Panc1 (cell line): ENCODE results near the gene EZH2. TPM values are rescaled to one million over a fixed set of nuclear protein-coding genes. Genes with fewer than 3 reads are reported as not detected.

Source experiments
- ATAC-seq: fragments of 200-7000 bp; cut with Tn5 transposase; 2 replicates; pipeline ENCODE4 v1.9.1; 2020; ENCODE audit warnings: mild to moderate bottlenecking, moderate library complexity
- BruUV-seq: library from RNA; stranded (reverse); fragments of 400-500 nt; replicated peaks from 2 replicates; lab custom pipeline; 2021; lab: Mats Ljungman, UMichigan
- CTCF ChIA-PET: fragments of 300-600 bp; sonication (Branson Sonifier 250); formaldehyde crosslinking; loops from one replicate; lab custom pipeline; 2022; ENCODE audit warnings: antibody characterized with exemption; lab: Charles Lee
- POLR2A ChIA-PET: fragments of 300-600 bp; sonication (Branson Sonifier 250); formaldehyde crosslinking; loops from one replicate; lab custom pipeline; 2022; ENCODE audit warnings: antibody characterized with exemption; lab: Charles Lee
- DNase-seq: peaks from one replicate; pipeline ENCODE4 v3.0.0-alpha.2; 2010; ENCODE audit warnings: low read depth, low spot score
- H3K27ac ChIP-seq: 2 replicates; pipeline ENCODE4 v1.5.1; 2011; ENCODE audit warnings: mild to moderate bottlenecking, low read length, inconsistent platforms
- H3K27me3 ChIP-seq: fragments of 200-500 bp; sonication (Bioruptor generic); 2 replicates; pipeline ENCODE4 v1.6.0; 2014; ENCODE audit warnings: low read length, inconsistent platforms; ENCODE audit not compliant: control insufficient read depth, insufficient read depth
- H3K36me3 ChIP-seq: fragments of 200-500 bp; sonication (Bioruptor generic); 2 replicates; pipeline ENCODE4 v1.5.1; 2014; ENCODE audit warnings: inconsistent platforms, mild to moderate bottlenecking, low read length, moderate library complexity; ENCODE audit not compliant: control insufficient read depth, insufficient read depth
- H3K4me1 ChIP-seq: 2 replicates; pipeline ENCODE4 v1.5.1; 2011; ENCODE audit warnings: inconsistent platforms, mild to moderate bottlenecking, low read length, moderate library complexity; ENCODE audit not compliant: control insufficient read depth, insufficient read depth
- H3K4me3 ChIP-seq, 2 experiments: 2 replicates each; pipeline ENCODE4 v1.5.1; 2011 to 2012; ENCODE audit warnings: low read depth in 2 of 2, low read length in 2 of 2, mild to moderate bottlenecking in 2 of 2, inconsistent platforms in 1 of 2, moderate library complexity in 1 of 2
- H3K9me3 ChIP-seq: fragments of 200-500 bp; sonication (Bioruptor generic); 2 replicates; pipeline ENCODE4 v1.5.1; 2014; ENCODE audit warnings: low read depth, mild to moderate bottlenecking, inconsistent platforms, low read length, moderate library complexity; ENCODE audit not compliant: control insufficient read depth, insufficient read depth
- CTCF ChIP-seq: fragments of 450-650 bp; IDR thresholded peaks from 2 replicates; pipeline ENCODE4 v1.5.1; 2017; ENCODE audit warnings: mild to moderate bottlenecking
- POLR2AphosphoS5 ChIP-seq: IDR thresholded peaks from 2 replicates; pipeline ENCODE4 v1.6.1; 2012; ENCODE audit warnings: mild to moderate bottlenecking, low read depth, low read length, moderate library complexity
- SIN3A ChIP-seq: IDR thresholded peaks from 2 replicates; pipeline ENCODE4 v1.6.1; 2012; ENCODE audit warnings: low read depth, mild to moderate bottlenecking, low read length, moderate library complexity, borderline replicate concordance; ENCODE audit not compliant: insufficient read depth
- TCF7L2 ChIP-seq: IDR thresholded peaks from 2 replicates; pipeline ENCODE4 v1.6.1; 2011; ENCODE audit warnings: mild to moderate bottlenecking, low read depth, low read length, inconsistent platforms
- in situ Hi-C: cut with HindIII; loops from 2 replicates; pipeline ENCODE4 v1.10.0; 2016; ENCODE audit warnings: low sequenced_read_pairs, low pct_unique_long_range_greater_than_20kb
- intact Hi-C: fragments of 100-400 bp; cut with micrococcal nuclease; formaldehyde crosslinking; loops from one replicate; pipeline ENCODE4 v1.10.0; 2022; ENCODE audit not compliant: unreplicated experiment
- total RNA-seq: library from RNA; stranded (reverse); gene quantifications from one replicate; pipeline ENCODE4 v1.2.1, GENCODE V29; 2021; ENCODE audit not compliant: unreplicated experiment
- TF ChIP-seq, protein P1 (sequence below), 2 experiments: IDR thresholded peaks; 2 replicates each; pipeline ENCODE4 v1.6.1; 2011 to 2012; ENCODE audit warnings: low read depth in 2 of 2, control low read depth in 1 of 2, low read length in 1 of 2, mild to moderate bottlenecking in 1 of 2, moderate library complexity in 1 of 2; ENCODE audit not compliant: insufficient read depth in 1 of 2

The EZH2 gene
- total RNA-seq, 1 experiment from 2014 or later = 38.3 TPM

DNA sequence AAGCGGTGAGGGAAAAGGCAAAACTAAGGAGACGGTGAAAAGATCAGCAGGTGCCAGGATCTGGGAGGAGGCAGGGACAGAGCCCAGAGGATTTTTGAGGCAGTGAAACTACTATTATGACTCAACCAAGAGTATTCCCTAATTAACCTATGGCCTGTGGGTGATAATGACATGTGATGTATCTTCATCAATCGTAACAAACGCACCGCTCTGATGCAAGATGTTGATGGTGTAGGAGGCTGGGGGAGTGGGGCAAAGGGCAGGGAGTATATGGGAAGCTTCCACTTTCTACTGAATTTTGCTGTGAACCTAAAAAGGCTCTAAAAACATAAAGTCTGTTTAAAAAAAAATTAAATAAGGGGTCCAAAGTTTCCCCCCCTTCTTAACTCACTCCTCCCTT, 25.5 kb upstream of the EZH2 start:
- Histone ChIP-seq H3K27ac (no peak overlapping the region), H3K4me3 (no peak overlapping the region), H3K9me3 (no peaks in the 10 kb centered on the region), H3K4me1 (peaks cover 17% of the 10 kb centered on the region), H3K27me3 (no peaks in the 10 kb centered on the region), H3K36me3 (no peaks in the 10 kb centered on the region)
- no peak for ATAC-seq
- DNase-seq = no peak
- intact Hi-C loops = no loop called here
- POLR2A ChIA-PET = no interaction called here
- in situ Hi-C loops = no loop called here
- TF ChIP-seq, protein P1, sequence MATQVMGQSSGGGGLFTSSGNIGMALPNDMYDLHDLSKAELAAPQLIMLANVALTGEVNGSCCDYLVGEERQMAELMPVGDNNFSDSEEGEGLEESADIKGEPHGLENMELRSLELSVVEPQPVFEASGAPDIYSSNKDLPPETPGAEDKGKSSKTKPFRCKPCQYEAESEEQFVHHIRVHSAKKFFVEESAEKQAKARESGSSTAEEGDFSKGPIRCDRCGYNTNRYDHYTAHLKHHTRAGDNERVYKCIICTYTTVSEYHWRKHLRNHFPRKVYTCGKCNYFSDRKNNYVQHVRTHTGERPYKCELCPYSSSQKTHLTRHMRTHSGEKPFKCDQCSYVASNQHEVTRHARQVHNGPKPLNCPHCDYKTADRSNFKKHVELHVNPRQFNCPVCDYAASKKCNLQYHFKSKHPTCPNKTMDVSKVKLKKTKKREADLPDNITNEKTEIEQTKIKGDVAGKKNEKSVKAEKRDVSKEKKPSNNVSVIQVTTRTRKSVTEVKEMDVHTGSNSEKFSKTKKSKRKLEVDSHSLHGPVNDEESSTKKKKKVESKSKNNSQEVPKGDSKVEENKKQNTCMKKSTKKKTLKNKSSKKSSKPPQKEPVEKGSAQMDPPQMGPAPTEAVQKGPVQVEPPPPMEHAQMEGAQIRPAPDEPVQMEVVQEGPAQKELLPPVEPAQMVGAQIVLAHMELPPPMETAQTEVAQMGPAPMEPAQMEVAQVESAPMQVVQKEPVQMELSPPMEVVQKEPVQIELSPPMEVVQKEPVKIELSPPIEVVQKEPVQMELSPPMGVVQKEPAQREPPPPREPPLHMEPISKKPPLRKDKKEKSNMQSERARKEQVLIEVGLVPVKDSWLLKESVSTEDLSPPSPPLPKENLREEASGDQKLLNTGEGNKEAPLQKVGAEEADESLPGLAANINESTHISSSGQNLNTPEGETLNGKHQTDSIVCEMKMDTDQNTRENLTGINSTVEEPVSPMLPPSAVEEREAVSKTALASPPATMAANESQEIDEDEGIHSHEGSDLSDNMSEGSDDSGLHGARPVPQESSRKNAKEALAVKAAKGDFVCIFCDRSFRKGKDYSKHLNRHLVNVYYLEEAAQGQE (IDR thresholded peaks at IDR 0.05; ENCODE audit: insufficient read depth in 1 of 2, low read depth in 2 of 2, low read length in 1 of 2) = no peak
- no peak for TF ChIP-seq TCF7L2
- no peak for TF ChIP-seq SIN3A
- no peak for TF ChIP-seq CTCF
- TF ChIP-seq POLR2AphosphoS5 = no peak
- CTCF ChIA-PET = no interaction called here
- BruUV-seq = no TSS peak

GRCh38 chr7:148906707-148907498, 22.8 kb upstream of the EZH2 start:
- Histone ChIP-seq H3K27ac (no peak overlapping the region), H3K4me1 (no peaks in the 10 kb centered on the region), H3K9me3 (no peaks in the 10 kb centered on the region), H3K27me3 (no peaks in the 10 kb centered on the region), H3K4me3 (no peak overlapping the region), H3K36me3 (no peaks in the 10 kb centered on the region)
- ChIA-PET POLR2A (no interaction called here), CTCF (no interaction called here)
- TF ChIP-seq POLR2AphosphoS5 = no peak
- in situ Hi-C loops (no loop called here), intact Hi-C loops (no loop called here)
- no peak for ATAC-seq
- DNase-seq = no peak
- BruUV-seq = no TSS peak

DNA sequence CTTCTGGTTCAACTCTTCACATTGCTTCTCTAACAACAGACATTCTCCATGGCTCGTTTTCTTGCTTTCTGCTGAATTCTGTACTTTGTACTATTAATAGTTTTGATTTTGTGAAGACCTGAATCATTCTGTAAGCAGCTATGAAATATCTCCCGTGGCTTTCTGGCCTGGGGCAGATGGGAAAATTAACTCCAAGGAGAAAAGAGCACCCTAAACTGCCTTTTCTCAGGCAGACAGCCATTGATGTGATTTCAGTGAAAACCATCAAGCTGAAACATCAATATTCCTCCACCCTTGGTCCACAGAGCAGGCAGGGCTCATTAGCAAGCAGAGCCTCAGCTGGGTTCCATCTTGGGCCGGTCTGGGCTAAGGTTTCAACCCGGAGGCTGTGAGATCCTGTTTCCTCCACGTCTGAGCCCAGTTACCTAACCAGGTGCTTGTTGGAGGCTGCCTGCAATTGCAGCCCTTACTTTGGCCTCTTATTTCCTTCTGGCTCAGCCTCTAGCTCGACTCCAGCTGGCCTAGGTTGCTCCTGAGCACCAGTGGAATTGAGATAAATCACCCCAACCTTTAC, 21.1 kb upstream of the EZH2 start:
- ATAC-seq (peak; percentile 60; the same call in 1 of the 2 replicates), DNase-seq (no peak)
- Histone ChIP-seq H3K4me1 (no peaks in the 10 kb centered on the region), H3K36me3 (no peaks in the 10 kb centered on the region), H3K27ac (no peak overlapping the region), H3K4me3 (no peak overlapping the region), H3K9me3 (no peaks in the 10 kb centered on the region), H3K27me3 (no peaks in the 10 kb centered on the region)
- CTCF ChIA-PET = no interaction called here
- no TSS peak for BruUV-seq
- in situ Hi-C loops = no loop called here
- intact Hi-C loops = no loop called here
- POLR2A ChIA-PET = no interaction called here
- TF ChIP-seq TCF7L2 = no peak
- no peak for TF ChIP-seq CTCF
- no peak for TF ChIP-seq POLR2AphosphoS5
- TF ChIP-seq, protein P1 (IDR thresholded peaks at IDR 0.05; ENCODE audit: insufficient read depth in 1 of 2, low read depth in 2 of 2, low read length in 1 of 2) = no peak
- TF ChIP-seq SIN3A = no peak
